ENCODE measurements around the gene PSAP.
A peak's percentile ranks its signal among the peaks of the same experiment; 100 is the strongest.

The PSAP gene

GRCh38 chr10:71782221-71782916 is 68.7 kb downstream of the PSAP start:
- no peak for DNase-seq

DNA sequence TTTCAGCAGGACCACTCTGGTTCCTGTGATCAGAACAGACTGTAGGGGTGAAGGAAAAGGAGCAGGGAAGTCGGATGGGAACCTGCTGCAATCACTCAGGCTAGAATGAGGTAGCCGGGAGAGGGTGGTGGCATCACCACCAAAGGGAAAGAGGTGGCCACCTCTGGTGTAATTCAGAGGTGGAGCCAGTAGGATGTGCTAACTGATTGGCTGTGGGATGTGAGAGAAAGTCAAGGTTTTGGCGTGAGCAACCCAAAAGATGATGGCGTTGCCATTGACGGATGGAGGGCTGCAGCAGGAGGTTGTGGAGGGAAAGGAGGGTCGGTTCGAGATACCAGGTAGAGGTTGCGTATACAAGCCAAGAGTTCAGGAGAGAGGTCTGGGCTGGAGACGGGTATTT is 70.3 kb downstream of the PSAP start:
- no peak for DNase-seq

- DNase-seq: no peak
These were observed 70.9 kb downstream of the PSAP start for GRCh38 chr10:71780156-71780555.

GRCh38 chr10:71779641-71780040 is 71.4 kb downstream of the PSAP start:
- DNase-seq: no peak

DNA sequence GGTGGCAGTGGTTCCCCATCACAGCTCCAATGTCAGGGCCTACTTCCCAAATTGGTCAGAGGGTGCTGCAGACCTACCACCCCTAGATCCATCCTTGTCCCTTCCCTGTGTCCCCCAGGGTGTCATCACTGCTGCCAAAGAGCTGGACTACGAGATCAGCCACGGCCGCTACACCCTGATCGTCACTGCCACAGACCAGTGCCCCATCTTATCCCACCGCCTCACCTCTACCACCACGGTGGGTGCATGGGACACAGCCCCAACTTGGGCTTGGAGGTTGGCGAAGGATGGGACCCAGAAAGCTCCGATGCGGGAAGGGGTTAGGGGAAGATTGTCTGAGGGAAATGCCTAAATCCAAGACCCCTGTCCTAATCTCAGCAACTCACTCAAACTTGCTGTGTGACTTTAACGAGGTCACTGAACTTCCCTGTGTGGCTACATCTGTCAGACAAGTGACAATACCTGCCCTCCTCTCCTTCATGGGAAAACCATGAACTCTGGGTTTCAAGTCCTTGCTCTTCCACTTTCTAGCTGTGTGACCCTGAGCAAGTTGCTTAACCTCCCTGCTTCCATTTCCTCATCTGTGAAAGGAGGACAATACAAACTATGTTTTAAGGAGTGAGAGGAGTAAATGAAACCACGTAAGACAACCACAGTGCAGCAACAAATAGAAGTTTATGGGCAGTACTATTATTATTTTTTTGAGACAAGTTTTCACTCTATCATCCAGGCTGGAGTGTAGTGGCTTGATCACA is 72.8 kb downstream of the PSAP start:
- no peak for DNase-seq

GRCh38 chr10:71777213-71777985 is 73.7 kb downstream of the PSAP start:
- DNase-seq: no peak

DNA sequence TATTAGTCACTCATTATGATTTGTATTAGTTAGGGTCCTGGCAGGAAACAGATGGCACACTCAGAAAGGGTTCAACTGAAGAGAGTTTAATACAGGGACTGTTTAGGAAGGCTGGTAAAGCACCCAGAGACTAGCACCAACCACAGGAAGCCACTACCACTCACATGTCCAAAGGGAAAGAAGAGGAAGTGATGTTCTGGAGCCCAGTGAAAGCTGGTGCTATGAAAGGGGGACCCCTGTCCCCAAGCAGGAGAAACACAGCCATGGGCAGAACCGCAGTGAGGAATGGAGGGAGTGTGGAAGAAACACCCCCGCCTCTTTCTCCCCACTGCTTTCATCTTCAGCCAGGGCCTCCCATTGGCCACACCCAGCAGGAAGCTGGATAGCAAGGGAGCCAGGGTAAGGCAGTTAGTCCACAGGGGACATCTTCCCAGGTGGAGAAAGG is 74.5 kb downstream of the PSAP start:
- DNase-seq: no peak

GRCh38 chr10:71774916-71775702 is 75.9 kb downstream of the PSAP start:
- DNase-seq: no peak

GRCh38 chr10:71773221-71773971 is 77.7 kb downstream of the PSAP start, which contains the start of gene VSIR:
VSIR (minus strand) TSS chr10:71773520; CDS start chr10:71773439, 81 bp downstream.
- peak; percentile 100 for DNase-seq

- no peak for DNase-seq
These were observed 78.2 kb downstream of the PSAP start for GRCh38 chr10:71772832-71773220.

DNA sequence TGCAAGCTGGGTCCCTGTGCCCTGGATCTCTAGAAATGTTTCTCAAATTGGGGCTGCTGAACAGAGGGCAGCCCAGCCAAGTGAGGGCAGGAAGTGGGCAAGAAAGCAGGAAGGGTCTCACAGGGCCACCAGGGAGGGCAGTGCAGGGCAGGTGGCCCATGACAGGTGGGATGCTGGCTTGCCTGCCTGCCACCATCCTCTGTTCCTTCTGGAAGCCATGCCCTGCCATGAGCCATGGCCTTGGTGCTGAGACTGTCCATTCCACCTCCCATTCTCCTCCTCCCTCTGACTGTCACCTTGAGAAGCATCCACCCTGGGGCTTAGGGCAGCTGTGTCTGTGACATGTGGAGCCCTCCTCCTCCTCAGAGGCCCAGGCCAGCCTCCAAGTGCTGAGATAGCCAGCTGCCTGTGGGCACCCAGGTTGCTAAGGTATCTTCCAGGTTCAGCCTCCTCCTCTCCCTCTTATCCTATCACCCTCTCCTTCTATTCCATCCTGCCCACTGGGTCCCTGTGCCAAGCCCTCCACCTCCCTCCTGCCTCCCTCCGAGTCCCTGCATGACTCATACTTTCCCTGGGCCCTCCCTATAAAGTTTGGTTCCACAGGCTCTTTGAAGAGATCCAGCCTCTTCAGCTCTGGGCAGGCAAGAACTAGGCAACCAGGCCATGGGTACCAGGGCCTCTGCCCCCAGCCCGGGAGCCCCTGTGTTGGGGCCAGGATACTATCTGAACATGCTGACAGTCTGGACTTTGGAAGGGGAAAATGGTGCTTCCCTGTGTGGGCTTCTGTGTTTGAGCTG is 79.0 kb downstream of the PSAP start:
- peak; percentile 60 for DNase-seq

DNA sequence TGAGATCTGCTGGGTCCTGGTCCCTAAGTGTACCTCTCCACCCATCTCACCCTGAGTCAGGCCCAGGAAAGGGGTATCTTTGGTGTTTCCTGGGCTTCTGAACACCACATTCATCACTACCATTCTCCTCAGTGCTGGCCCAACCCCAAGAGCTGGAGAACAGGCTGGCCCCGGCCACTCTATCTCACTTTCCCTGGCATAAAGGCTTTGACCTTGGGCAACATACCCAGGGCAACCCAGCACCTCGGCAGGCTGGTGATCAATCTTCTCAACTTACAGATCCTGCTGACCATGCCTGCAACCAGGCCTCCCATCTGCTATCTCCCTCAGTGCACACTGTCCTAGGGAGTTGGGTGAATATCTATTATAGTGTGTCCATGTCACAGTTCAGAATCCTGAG is 79.8 kb downstream of the PSAP start:
- peak; percentile 25 for DNase-seq

- peak; percentile 29 for DNase-seq
These were observed 80.3 kb downstream of the PSAP start for GRCh38 chr10:71770789-71771188.

DNA sequence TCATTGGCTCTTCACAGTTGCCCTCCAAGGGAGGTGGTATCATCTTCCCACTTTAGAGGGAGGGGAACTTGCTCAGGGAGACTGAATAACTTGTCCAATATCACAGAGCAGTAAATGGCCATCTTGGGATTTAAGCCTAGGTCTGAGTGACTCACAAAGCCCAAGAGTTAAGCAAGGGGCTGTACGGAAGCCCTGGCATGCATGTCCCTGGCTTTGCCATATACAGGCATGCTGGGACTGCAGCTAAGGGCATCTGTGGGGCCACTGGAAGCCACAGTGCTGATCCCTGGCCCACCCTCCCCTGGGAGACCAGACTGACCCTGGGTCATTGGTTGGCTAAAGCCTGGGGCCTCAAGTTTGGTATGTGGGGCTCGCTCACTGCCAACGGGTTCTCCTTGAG is 80.8 kb downstream of the PSAP start:
- peak; percentile 28 for DNase-seq

GRCh38 chr10:71769279-71769823 is 81.7 kb downstream of the PSAP start:
- DNase-seq: peak; percentile 38

DNA sequence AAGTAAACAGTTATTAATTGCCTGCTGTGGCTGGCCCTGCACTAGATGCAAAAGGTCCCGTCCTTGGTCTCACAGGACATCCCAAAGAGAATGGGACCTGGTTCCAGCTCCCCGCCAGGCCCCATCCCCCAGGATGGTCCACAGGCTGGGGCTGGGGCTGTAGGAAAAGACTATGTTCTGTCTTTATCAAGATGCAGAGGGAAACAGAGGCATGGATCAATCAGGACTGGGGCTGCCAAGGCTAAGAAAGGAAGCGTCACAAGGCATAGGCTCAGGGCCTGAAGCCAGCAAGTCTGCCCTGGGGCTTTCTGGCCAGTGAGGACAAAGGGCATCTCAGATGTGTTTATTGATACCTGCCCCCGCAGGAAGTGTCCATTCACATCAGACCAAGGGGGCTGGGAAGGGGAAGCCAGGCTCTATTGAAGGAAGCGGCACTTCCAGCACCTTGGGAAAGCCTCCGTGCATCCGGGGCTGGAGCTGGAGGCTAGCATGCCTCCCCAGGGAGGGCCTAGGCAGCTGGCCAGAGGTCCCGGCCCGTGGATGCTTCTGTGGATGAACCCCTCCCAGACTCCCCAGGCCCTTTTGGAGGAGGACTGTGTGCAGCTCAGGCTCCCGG is 83.5 kb downstream of the PSAP start:
- DNase-seq: no peak

- peak; percentile 34 for DNase-seq
These were observed 84.2 kb downstream of the PSAP start for GRCh38 chr10:71766717-71767419.

Data from activated T-cell treated with anti-CD3 and anti-CD28 coated beads, Interleukin-2, amount 50 U/mL, for 1 hour (primary cell).